ENCODE results near the gene FGF11. TPM values are rescaled to one million over a fixed set of nuclear protein-coding genes. Genes with fewer than 3 reads are reported as not detected.

The FGF11 gene
- polyA plus RNA-seq, 3 donors: 2.2 TPM; not detected in 2

GRCh38 chr17:7405350-7406234 lies 33.7 kb upstream of the FGF11 start:
- H3K79me2 ChIP-seq (ENCODE audit: insufficient read depth, low read length): peaks cover 3% of the 10 kb centered on the region
- no peaks in the 10 kb centered on the region for H3K9me3 ChIP-seq (replicated peaks in 1 of 2; ENCODE audit: control insufficient read depth in 1 of 2, insufficient read depth in 1 of 2, low read length in 2 of 2)
- H2AFZ ChIP-seq (ENCODE audit: insufficient read depth, low read depth, low read length, poor library complexity, severe bottlenecking): peak overlapping the region; percentile 90
- H3K36me3 ChIP-seq (replicated peaks in 1 of 2; ENCODE audit: control insufficient read depth in 1 of 2, insufficient read depth in 2 of 2, low read length in 2 of 2): no peaks in the 10 kb centered on the region
- peaks cover 5% of the 10 kb centered on the region in 2 donors for H3K36me3 Mint-ChIP-seq
- H3K27ac Mint-ChIP-seq: no peak overlapping the region
- peaks cover 21% of the 10 kb centered on the region for H3K4me1 Mint-ChIP-seq
- intact Hi-C loops (cut with micrococcal nuclease): loop anchor here in 1 of 2 donors (10.0 kb wide), 1 partner anchor 191 kb away; the partner anchor contains the start of genes ACADVL and DLG4
- peak overlapping the region; percentile 57 to 86 (median 59) for H3K4me3 ChIP-seq (replicated peaks in 1 of 3; ENCODE audit: low read depth in 2 of 3, low read length in 3 of 3)
- H3K4me2 ChIP-seq (replicated peaks; ENCODE audit: extremely low read depth, low read length, poor library complexity, severe bottlenecking): peak overlapping the region; percentile 92
- TF ChIP-seq CTCF (IDR thresholded peaks at IDR 0.05): no peak
- peak overlapping the region; percentile 78 to 89 for H3K4me3 Mint-ChIP-seq
- peaks cover 36 to 49% (median 44%) of the 10 kb centered on the region in 3 donors for H3K27me3 Mint-ChIP-seq (ENCODE audit: low read depth in 3 of 3)
- DNase-seq: no peak
- no peak overlapping the region for H3K27ac ChIP-seq (ENCODE audit: low read depth in 1 of 2, low read length in 2 of 2)
- H3K9ac ChIP-seq (ENCODE audit: insufficient read depth, low read length, poor library complexity, severe bottlenecking): peak overlapping the region; percentile 62
- H4K20me1 ChIP-seq (ENCODE audit: insufficient read depth, low read length): no peaks in the 10 kb centered on the region
- peaks cover 4 to 37% of the 10 kb centered on the region in 2 donors for H3K27me3 ChIP-seq (ENCODE audit: control insufficient read depth in 2 of 2, insufficient read depth in 2 of 2, low read length in 2 of 2)
- peaks cover 13 to 24% of the 10 kb centered on the region in 2 donors for H3K4me1 ChIP-seq (ENCODE audit: control insufficient read depth in 1 of 2, insufficient read depth in 2 of 2, low read length in 2 of 2)
- 27% methylated on average over 28 of the region's 38 CpGs for WGBS (ENCODE audit: insufficient coverage)
- peaks cover 0 to 8% (median 3%) of the 10 kb centered on the region in 7 donors for H3K9me3 Mint-ChIP-seq

GRCh38 chr17:7406235-7406825 lies 33.0 kb upstream of the FGF11 start:
- DNase-seq: no peak

More at GRCh38 chr17:7406235-7406825, 33.0 kb upstream of the FGF11 start:
- Mint-ChIP-seq H3K9me3 (peaks cover 0 to 8% (median 3%) of the 10 kb centered on the region in 7 donors), H3K27me3 (ENCODE audit: low read depth in 3 of 3) (peaks cover 36 to 49% (median 44%) of the 10 kb centered on the region in 3 donors), H3K27ac (no peak overlapping the region), H3K4me3 (peak overlapping the region; percentile 20 to 85), H3K36me3 (peaks cover 5% of the 10 kb centered on the region in 2 donors), H3K4me1 (peaks cover 21% of the 10 kb centered on the region)
- no peaks in the 10 kb centered on the region for H4K20me1 ChIP-seq (ENCODE audit: insufficient read depth, low read length)
- no peak overlapping the region for H3K27ac ChIP-seq (ENCODE audit: low read depth in 1 of 2, low read length in 2 of 2)
- H3K36me3 ChIP-seq (replicated peaks in 1 of 2; ENCODE audit: control insufficient read depth in 1 of 2, insufficient read depth in 2 of 2, low read length in 2 of 2): no peaks in the 10 kb centered on the region
- H3K4me2 ChIP-seq (replicated peaks; ENCODE audit: extremely low read depth, low read length, poor library complexity, severe bottlenecking): no peak overlapping the region
- peaks cover 4 to 37% of the 10 kb centered on the region in 2 donors for H3K27me3 ChIP-seq (ENCODE audit: control insufficient read depth in 2 of 2, insufficient read depth in 2 of 2, low read length in 2 of 2)
- intact Hi-C loops (cut with micrococcal nuclease): loop anchor here in 1 of 2 donors (10.0 kb wide), 1 partner anchor 192 kb away; the partner anchor contains the start of genes ACADVL and DLG4
- no peak overlapping the region for H3K4me3 ChIP-seq (replicated peaks in 1 of 3; ENCODE audit: low read depth in 2 of 3, low read length in 3 of 3)
- no peak overlapping the region for H3K9ac ChIP-seq (ENCODE audit: insufficient read depth, low read length, poor library complexity, severe bottlenecking)
- H2AFZ ChIP-seq (ENCODE audit: insufficient read depth, low read depth, low read length, poor library complexity, severe bottlenecking): no peak overlapping the region
- no peaks in the 10 kb centered on the region for H3K9me3 ChIP-seq (replicated peaks in 1 of 2; ENCODE audit: control insufficient read depth in 1 of 2, insufficient read depth in 1 of 2, low read length in 2 of 2)
- no peak for TF ChIP-seq CTCF (IDR thresholded peaks at IDR 0.05)
- 100% methylated on average over 2 of the region's 12 CpGs for WGBS (ENCODE audit: insufficient coverage)
- peaks cover 13 to 24% of the 10 kb centered on the region in 2 donors for H3K4me1 ChIP-seq (ENCODE audit: control insufficient read depth in 1 of 2, insufficient read depth in 2 of 2, low read length in 2 of 2)
- peaks cover 3% of the 10 kb centered on the region for H3K79me2 ChIP-seq (ENCODE audit: insufficient read depth, low read length)

Data from CD14-positive monocyte (primary cell).